GM23338 (cell line): ENCODE measurements around the gene ADCY4.

Source experiments
- CTCF ChIP-seq, 2 experiments: fragments of 200-600 bp in 1 of 2; sonication (generic) in 1 of 2; conservative IDR thresholded peaks; 2 replicates each; pipeline versions ENCODE4 v1.5.1 to v1.6.1; 2016 to 2017; ENCODE audit warnings: antibody characterized with exemption in 2 of 2, low read depth in 2 of 2, mild to moderate bottlenecking in 2 of 2, moderate library complexity in 1 of 2
- ETS1 ChIP-seq: IDR thresholded peaks from 2 replicates; pipeline ENCODE4 v1.6.1; 2016; ENCODE audit warnings: antibody characterized with exemption
- EZH2 ChIP-seq: fragments of 200-600 bp; sonication (generic); IDR thresholded peaks from one replicate; pipeline ENCODE4 v1.8.0; 2017; ENCODE audit warnings: antibody characterized with exemption, mild to moderate bottlenecking, low read depth; ENCODE audit not compliant: unreplicated experiment
- EZH2phosphoT487 ChIP-seq: fragments of 200-600 bp; sonication (generic); IDR thresholded peaks from one replicate; pipeline ENCODE4 v1.8.1; 2018; ENCODE audit warnings: antibody characterized with exemption; ENCODE audit not compliant: unreplicated experiment
- JUNB ChIP-seq: IDR thresholded peaks from one replicate; pipeline ENCODE4 v1.6.1; 2016; ENCODE audit warnings: antibody characterized with exemption; ENCODE audit not compliant: unreplicated experiment
- POLR2AphosphoS5 ChIP-seq: IDR thresholded peaks from 2 replicates; pipeline ENCODE4 v1.6.1; 2016; ENCODE audit warnings: antibody characterized with exemption, low read depth
- REST ChIP-seq: IDR thresholded peaks from one replicate; pipeline ENCODE4 v1.6.1; 2018; ENCODE audit warnings: antibody characterized with exemption; ENCODE audit not compliant: unreplicated experiment

- no peak for TF ChIP-seq REST
- TF ChIP-seq CTCF (conservative IDR thresholded peaks at IDR 0.05; ENCODE audit: low read depth in 2 of 2), result no peak
- no peak for TF ChIP-seq EZH2
- no peak for TF ChIP-seq EZH2phosphoT487
- TF ChIP-seq POLR2AphosphoS5, result no peak
- no peak for TF ChIP-seq JUNB
- TF ChIP-seq ETS1, result no peak
Measured at GRCh38 chr14:24378981-24379906, 44.4 kb upstream of the ADCY4 start.
